Mucosa of descending colon (tissue), 3 donors: ENCODE data around the gene ITGAV. TPM values are rescaled to one million over a fixed set of nuclear protein-coding genes. Genes with fewer than 3 reads are reported as not detected.
"Not testable (repeated sequence)": the region's sequence is repeated elsewhere in the genome, so short reads cannot be mapped to it uniquely, and the experiment has no call there.

Experiments used
- ATAC-seq: fragments of 200-7000 bp; cut with Tn5 transposase; one replicate; pipeline ENCODE4 v1.9.1; 2020; ENCODE audit warnings: mild to moderate bottlenecking, moderate library complexity
- DNase-seq, 3 donors: peaks; one replicate each; pipeline ENCODE4 v3.0.0-alpha.2; 2020
- H3K36me3 ChIP-seq: fragments of 200-600 bp; one replicate; pipeline ENCODE4 v1.8.0; 2021; ENCODE audit warnings: low read depth, mild to moderate bottlenecking
- H3K4me1 ChIP-seq: fragments of 200-600 bp; one replicate; pipeline ENCODE4 v1.8.0; 2021; ENCODE audit warnings: low read depth, mild to moderate bottlenecking
- H3K4me3 ChIP-seq: fragments of 200-600 bp; one replicate; pipeline ENCODE4 v1.8.0; 2021; ENCODE audit warnings: mild to moderate bottlenecking
- H3K9me3 ChIP-seq: fragments of 200-600 bp; one replicate; pipeline ENCODE4 v1.8.0; 2021; ENCODE audit warnings: mild to moderate bottlenecking
- intact Hi-C, 2 donors: fragments of 100-400 bp; cut with DNase I in 1 of 2; cut with micrococcal nuclease in 1 of 2; formaldehyde crosslinking; loops; one replicate each; pipeline versions ENCODE4 v1.11.0 to v1.11.1; 2022; cut with DNase I, micrococcal nuclease
- total RNA-seq, 3 donors: library from RNA; stranded (reverse); fragmentation: NEBNext Ultra II Directional in 2 of 3; extraction: Animal tissue kit (Norgen Biotek cat#: 25700) in 2 of 3; gene quantifications; one replicate each; pipeline versions ENCODE4 v1.2.1 to v1.2.4, GENCODE V29; 2021 to 2023
- TF ChIP-seq, protein P1 (sequence below): fragments of 200-600 bp; IDR thresholded peaks from one replicate; pipeline ENCODE4 v1.8.0; 2022; ENCODE audit warnings: antibody characterized with exemption, mild to moderate bottlenecking
- donor health status: DM: no; HTN: no; CAD: no; lungs with moderate emphysema.
- donor health status: DM: no; HTN: no; CAD: no.
- donor health status: DM: no; HTN: yes; CAD: no.

ITGAV gene
- total RNA-seq, 3 donors from 2014 or later: 41.0 to 62.8 (median 47.2) TPM

DNA sequence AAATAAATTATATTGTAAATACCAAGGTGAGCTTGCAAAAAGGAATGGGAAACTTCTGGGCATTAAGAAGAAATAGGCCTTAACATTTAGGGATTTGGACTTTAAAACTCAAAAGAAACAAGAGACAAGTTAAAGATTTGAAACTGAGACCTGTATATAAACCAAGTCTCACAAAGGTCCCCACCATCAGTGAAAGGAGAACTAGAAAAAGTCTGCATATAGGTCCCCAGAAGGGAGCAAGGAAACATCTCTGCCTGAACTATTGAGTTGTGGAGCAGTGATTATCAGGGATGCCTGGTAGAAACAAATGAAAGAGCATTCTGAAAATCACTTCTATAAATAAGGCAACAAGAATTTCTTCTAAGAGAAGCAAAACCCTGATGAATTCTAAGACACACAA lies 30.5 kb upstream of the ITGAV start:
- Histone ChIP-seq H3K4me3 (no peak overlapping the region), H3K9me3 (no peaks in the 10 kb centered on the region), H3K36me3 (no peaks in the 10 kb centered on the region), H3K4me1 (no peaks in the 10 kb centered on the region)
- DNase-seq (no peak), ATAC-seq (no peak)
- intact Hi-C loops: no loop called here
- TF ChIP-seq, protein P1, sequence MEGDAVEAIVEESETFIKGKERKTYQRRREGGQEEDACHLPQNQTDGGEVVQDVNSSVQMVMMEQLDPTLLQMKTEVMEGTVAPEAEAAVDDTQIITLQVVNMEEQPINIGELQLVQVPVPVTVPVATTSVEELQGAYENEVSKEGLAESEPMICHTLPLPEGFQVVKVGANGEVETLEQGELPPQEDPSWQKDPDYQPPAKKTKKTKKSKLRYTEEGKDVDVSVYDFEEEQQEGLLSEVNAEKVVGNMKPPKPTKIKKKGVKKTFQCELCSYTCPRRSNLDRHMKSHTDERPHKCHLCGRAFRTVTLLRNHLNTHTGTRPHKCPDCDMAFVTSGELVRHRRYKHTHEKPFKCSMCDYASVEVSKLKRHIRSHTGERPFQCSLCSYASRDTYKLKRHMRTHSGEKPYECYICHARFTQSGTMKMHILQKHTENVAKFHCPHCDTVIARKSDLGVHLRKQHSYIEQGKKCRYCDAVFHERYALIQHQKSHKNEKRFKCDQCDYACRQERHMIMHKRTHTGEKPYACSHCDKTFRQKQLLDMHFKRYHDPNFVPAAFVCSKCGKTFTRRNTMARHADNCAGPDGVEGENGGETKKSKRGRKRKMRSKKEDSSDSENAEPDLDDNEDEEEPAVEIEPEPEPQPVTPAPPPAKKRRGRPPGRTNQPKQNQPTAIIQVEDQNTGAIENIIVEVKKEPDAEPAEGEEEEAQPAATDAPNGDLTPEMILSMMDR: no peak

DNA sequence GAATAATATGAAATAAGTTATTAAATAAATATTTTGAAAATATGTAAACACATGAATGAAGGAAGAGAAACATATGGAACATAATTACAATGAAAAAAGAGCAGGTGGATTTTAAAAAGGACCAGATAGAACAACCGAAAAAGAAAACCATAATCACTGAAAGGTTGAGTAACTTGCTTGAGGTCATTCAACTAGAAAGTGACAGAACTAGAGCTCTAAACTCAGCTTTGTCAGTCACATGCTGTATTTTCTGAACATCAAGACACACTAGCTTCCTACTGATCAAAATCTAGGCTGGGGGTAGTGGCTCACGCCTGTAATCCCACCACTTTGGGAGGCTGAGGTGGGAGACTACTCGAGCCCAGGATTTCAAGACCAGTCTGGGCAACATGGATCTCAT lies 30.0 kb upstream of the ITGAV start:
- DNase-seq: no peak
- H3K36me3 ChIP-seq: no peaks in the 10 kb centered on the region

DNA sequence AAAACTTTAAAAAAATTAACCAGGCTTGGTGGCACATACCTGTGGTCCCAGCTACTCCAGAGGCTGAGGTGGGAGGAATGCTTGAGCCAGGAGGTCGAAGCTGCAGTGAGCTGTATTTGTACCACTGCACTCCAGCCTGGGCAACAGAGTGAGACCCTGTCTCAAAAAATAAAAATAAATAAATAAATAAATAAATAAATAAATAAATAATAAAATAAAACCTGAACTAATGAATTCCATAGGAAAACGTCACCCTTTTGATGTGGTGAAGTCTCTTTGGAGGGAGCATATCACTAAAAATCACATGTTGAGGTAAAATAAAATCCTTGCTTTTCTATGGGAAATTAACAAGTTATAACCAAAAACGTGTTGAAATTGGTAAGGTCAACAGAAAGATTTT lies 29.6 kb upstream of the ITGAV start:
- no peaks in the 10 kb centered on the region for H3K36me3 ChIP-seq
- H3K9me3 ChIP-seq: no peaks in the 10 kb centered on the region
- DNase-seq (no peak), ATAC-seq (no peak)
- intact Hi-C loops: no loop called here
- no peaks in the 10 kb centered on the region for H3K4me1 ChIP-seq
- no peak overlapping the region for H3K4me3 ChIP-seq
- TF ChIP-seq, protein P1: no peak

More for the DNA sequence above, 30.0 kb upstream of the ITGAV start:
- no peak overlapping the region for H3K4me3 ChIP-seq
- TF ChIP-seq, protein P1: no peak
- intact Hi-C loops: no loop called here
- H3K4me1 ChIP-seq: no peaks in the 10 kb centered on the region
- H3K9me3 ChIP-seq: no peaks in the 10 kb centered on the region
- ATAC-seq: no peak

DNA sequence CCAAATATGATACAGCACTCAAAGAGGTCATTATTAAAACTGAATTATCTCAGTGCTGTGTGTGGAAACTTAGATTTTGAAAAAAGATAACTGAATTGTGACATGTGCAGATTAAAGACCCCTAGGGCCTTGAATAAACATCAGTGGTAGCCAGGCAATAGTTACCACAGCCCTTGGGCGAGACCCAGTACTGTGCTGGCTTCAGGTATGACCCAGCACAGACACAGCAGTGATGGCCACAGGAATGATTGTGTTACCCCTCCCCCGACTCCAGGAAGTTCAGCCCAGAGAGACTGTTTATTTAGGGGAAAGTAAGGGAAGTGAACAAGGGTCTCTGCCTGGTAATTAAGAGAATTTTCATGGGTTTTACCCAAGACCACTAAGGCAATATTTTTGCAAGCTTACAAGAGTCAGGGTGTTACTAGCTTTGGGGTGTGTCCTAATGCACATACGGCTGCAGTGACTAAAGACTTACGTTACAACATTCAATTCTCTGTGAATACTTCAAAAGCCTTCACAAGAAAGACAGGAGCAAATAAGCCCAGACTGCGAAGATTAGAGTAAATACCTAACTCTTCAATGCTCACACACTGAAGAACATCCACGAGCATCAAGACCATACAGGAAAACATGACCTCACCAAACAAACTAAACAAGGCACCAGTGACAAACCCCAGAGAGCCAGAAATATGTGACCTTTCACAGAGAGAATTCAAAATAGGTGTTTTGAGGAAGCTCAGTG lies 28.2 kb upstream of the ITGAV start:
- H3K4me1 ChIP-seq: no peaks in the 10 kb centered on the region
- TF ChIP-seq, protein P1: no peak
- DNase-seq (no peak), ATAC-seq (no peak)
- H3K9me3 ChIP-seq: no peaks in the 10 kb centered on the region
- H3K4me3 ChIP-seq: no peak overlapping the region
- no peaks in the 10 kb centered on the region for H3K36me3 ChIP-seq
- intact Hi-C loops: no loop called here

DNA sequence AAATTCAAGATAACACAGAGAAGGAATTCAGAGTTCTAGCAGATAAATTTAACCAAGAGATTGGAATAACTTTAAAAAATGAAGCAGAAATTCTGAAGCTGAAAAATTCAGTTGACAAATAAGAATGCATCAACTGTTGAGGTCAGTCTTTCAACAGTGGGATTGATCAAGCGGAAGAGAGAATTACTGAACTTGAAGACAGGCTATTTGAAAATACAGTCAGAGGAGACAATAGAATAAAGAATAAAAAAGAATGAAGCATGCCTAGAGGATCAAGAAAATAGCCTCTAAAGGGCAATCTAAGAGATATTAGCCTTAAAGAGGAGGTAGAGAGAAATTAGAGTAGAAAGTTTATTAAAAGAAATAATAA lies 27.7 kb upstream of the ITGAV start:
- Histone ChIP-seq H3K4me3 (no peak overlapping the region), H3K4me1 (no peaks in the 10 kb centered on the region), H3K9me3 (no peaks in the 10 kb centered on the region), H3K36me3 (no peaks in the 10 kb centered on the region)
- ATAC-seq (no peak), DNase-seq (no peak)
- intact Hi-C loops: no loop called here
- TF ChIP-seq, protein P1: no peak

DNA sequence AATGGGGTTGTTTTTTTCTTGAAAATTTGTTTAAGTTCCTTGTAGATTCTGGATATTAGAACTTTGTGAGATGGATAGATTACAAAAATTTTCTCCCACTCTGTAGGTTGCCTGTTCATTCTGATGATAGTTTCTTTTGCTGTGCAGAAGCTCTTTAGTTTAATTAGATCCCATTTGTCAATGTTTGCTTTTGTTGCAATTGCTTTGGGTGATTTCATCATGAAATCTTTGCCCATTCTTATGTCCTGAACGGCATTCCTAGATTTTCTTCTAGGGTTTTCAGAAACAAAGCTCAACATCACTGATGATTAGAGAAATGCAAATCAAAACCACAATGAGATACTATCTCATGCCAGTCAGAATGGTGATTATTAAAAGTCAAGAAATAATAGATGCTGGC lies 21.3 kb upstream of the ITGAV start:
- H3K4me3 ChIP-seq, H3K36me3 ChIP-seq, H3K9me3 ChIP-seq, DNase-seq, intact Hi-C loops, H3K4me1 ChIP-seq, ATAC-seq: not testable (repeated sequence)

DNA sequence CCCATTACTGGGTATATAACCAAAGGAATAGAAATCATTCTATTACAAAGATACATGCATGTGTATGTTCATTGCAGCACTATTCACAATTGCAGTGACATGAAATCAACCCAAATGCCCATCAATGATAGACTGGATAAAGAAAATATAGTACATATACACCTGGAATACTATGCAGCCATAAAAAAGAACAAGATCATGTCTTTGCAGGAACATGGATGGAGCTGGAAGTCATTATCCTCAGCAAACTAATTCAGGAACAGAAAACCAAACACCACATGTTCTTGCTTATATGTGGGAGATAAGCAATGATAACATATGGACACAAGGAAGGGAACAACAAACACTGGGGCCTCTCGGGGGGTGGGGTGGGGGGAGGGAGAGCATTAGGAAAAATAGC lies 20.7 kb upstream of the ITGAV start:
- H3K4me1 ChIP-seq, DNase-seq, H3K36me3 ChIP-seq, H3K4me3 ChIP-seq, intact Hi-C loops, ATAC-seq, H3K9me3 ChIP-seq: not testable (repeated sequence)
